NB4 (cell line): ENCODE results near the gene TMEM181.
"Not testable (repeated sequence)": the region's sequence is repeated elsewhere in the genome, so short reads cannot be mapped to it uniquely, and the experiment has no call there.

Source experiments
- DNase-seq: peaks from one replicate; pipeline ENCODE4 v3.0.0; 2010; ENCODE audit warnings: low read depth
- H3K4me3 ChIP-seq: one replicate; pipeline ENCODE4 v1.5.1; 2011; ENCODE audit warnings: mild to moderate bottlenecking, low read depth, low read length, moderate library complexity
- MAX ChIP-seq: IDR thresholded peaks from 2 replicates; pipeline ENCODE4 v1.6.1; 2011; ENCODE audit warnings: low read depth, low read length
- MYC ChIP-seq: IDR thresholded peaks from 2 replicates; pipeline ENCODE4 v1.6.1; 2011; ENCODE audit warnings: low read depth, low read length
- POLR2A ChIP-seq: IDR thresholded peaks from 2 replicates; pipeline ENCODE4 v1.6.1; 2011; ENCODE audit warnings: mild to moderate bottlenecking; ENCODE audit not compliant: insufficient read length; ENCODE audit errors: extremely low read depth
- TF ChIP-seq, protein P1 (sequence below): IDR thresholded peaks from one replicate; pipeline ENCODE4 v1.5.1; 2012; ENCODE audit warnings: low read depth, low read length

The TMEM181 gene

DNA sequence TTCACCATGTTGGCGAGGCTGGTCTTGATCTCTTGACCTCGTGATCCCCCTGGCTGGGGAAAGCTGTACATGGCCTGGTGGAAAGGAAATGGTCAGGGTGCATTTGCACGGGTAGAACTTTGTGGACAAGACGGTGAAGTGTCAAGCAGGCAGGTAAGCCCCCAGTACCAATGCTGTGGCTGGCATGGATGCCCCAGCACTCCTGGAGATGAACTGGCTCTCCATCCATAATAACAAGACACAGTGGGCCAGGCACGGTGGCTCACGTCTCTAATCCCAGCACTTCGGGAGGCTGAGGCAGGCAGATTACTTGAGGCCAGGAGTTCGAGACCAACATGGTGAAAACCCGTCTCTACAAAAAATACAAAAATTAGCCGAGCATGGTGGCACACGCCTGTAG lies 37.3 kb upstream of the TMEM181 start:
- H3K4me3 ChIP-seq, result no peak overlapping the region
- no peak for DNase-seq
- no peak for TF ChIP-seq MAX
- TF ChIP-seq, protein P1, sequence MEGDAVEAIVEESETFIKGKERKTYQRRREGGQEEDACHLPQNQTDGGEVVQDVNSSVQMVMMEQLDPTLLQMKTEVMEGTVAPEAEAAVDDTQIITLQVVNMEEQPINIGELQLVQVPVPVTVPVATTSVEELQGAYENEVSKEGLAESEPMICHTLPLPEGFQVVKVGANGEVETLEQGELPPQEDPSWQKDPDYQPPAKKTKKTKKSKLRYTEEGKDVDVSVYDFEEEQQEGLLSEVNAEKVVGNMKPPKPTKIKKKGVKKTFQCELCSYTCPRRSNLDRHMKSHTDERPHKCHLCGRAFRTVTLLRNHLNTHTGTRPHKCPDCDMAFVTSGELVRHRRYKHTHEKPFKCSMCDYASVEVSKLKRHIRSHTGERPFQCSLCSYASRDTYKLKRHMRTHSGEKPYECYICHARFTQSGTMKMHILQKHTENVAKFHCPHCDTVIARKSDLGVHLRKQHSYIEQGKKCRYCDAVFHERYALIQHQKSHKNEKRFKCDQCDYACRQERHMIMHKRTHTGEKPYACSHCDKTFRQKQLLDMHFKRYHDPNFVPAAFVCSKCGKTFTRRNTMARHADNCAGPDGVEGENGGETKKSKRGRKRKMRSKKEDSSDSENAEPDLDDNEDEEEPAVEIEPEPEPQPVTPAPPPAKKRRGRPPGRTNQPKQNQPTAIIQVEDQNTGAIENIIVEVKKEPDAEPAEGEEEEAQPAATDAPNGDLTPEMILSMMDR, result no peak
- TF ChIP-seq MYC, result no peak
- TF ChIP-seq POLR2A, result no peak

- no peak overlapping the region for H3K4me3 ChIP-seq
- TF ChIP-seq MAX (no peak), POLR2A (no peak), MYC (no peak)
- TF ChIP-seq, protein P1, result no peak
- no peak for DNase-seq
Observed at GRCh38 chr6:158524311-158524710, 35.6 kb upstream of the TMEM181 start.

GRCh38 chr6:158527858-158528257 lies 32.0 kb upstream of the TMEM181 start:
- not testable (repeated sequence) for DNase-seq, H3K4me3 ChIP-seq

GRCh38 chr6:158528826-158529225 lies 31.1 kb upstream of the TMEM181 start:
- TF ChIP-seq MAX, result no peak
- TF ChIP-seq, protein P1, result no peak
- TF ChIP-seq MYC, result no peak
- TF ChIP-seq POLR2A, result no peak
- DNase-seq, result no peak
- no peak overlapping the region for H3K4me3 ChIP-seq

- no peak overlapping the region for H3K4me3 ChIP-seq
- DNase-seq, result no peak
- TF ChIP-seq MYC (no peak), POLR2A (no peak), MAX (no peak)
- TF ChIP-seq, protein P1, result no peak
Observed at GRCh38 chr6:158529629-158530028, 30.3 kb upstream of the TMEM181 start.

GRCh38 chr6:158531566-158531965 lies 28.3 kb upstream of the TMEM181 start:
- no peak for DNase-seq
- H3K4me3 ChIP-seq, result no peak overlapping the region

More at GRCh38 chr6:158531566-158531965, 28.3 kb upstream of the TMEM181 start:
- no peak for TF ChIP-seq MYC
- TF ChIP-seq POLR2A, result no peak
- TF ChIP-seq, protein P1, result no peak
- TF ChIP-seq MAX, result no peak
